Measurements from ENCODE around the gene THY1. TPM values are rescaled to one million over a fixed set of nuclear protein-coding genes. Genes with fewer than 3 reads are reported as not detected.
"Not testable (repeated sequence)": the region's sequence is repeated elsewhere in the genome, so short reads cannot be mapped to it uniquely, and the experiment has no call there.

The THY1 gene
- polyA plus RNA-seq (2012; ENCODE audit: insufficient read depth, insufficient read length): 42.5 TPM

- peak within 1 kb of the TSS; percentile 81 for H3K4me3 ChIP-seq (ENCODE audit: low read length)
- DNase-seq (ENCODE audit: low read depth, low spot score): peak; percentile 75
Observed at GRCh38 chr11:119422809-119423508, at the start of gene THY1. Gene THY1, minus strand, starts transcription at chr11:119423172. Its CDS starts 2,267 bp downstream, at chr11:119420905.

GRCh38 chr11:119472186-119472855 lies 49.3 kb upstream of the THY1 start:
- no peak for DNase-seq (ENCODE audit: low read depth, low spot score)
- no peak overlapping the region for H3K4me3 ChIP-seq (ENCODE audit: low read length)

- no peak for DNase-seq (ENCODE audit: low read depth, low spot score)
- H3K4me3 ChIP-seq (ENCODE audit: low read length): no peak overlapping the region
Observed at GRCh38 chr11:119471329-119471728, 48.4 kb upstream of the THY1 start.

- H3K4me3 ChIP-seq (ENCODE audit: low read length): no peak overlapping the region
- DNase-seq (ENCODE audit: low read depth, low spot score): no peak
Observed at GRCh38 chr11:119470317-119471291, 47.6 kb upstream of the THY1 start.

- no peak overlapping the region for H3K4me3 ChIP-seq (ENCODE audit: low read length)
- DNase-seq (ENCODE audit: low read depth, low spot score): no peak
Observed at GRCh38 chr11:119469506-119469905, 46.5 kb upstream of the THY1 start.

GRCh38 chr11:119468511-119468910 lies 45.5 kb upstream of the THY1 start:
- DNase-seq (ENCODE audit: low read depth, low spot score): no peak
- H3K4me3 ChIP-seq (ENCODE audit: low read length): no peak overlapping the region

GRCh38 chr11:119461229-119461963 lies 38.4 kb upstream of the THY1 start:
- DNase-seq (ENCODE audit: low read depth, low spot score): no peak

GRCh38 chr11:119460582-119460981 lies 37.6 kb upstream of the THY1 start:
- DNase-seq (ENCODE audit: low read depth, low spot score): no peak
- H3K4me3 ChIP-seq (ENCODE audit: low read length): no peak overlapping the region

More at GRCh38 chr11:119461229-119461963, 38.4 kb upstream of the THY1 start:
- H3K4me3 ChIP-seq (ENCODE audit: low read length): no peak overlapping the region

GRCh38 chr11:119460097-119460496 lies 37.1 kb upstream of the THY1 start:
- no peak for DNase-seq (ENCODE audit: low read depth, low spot score)
- H3K4me3 ChIP-seq (ENCODE audit: low read length): no peak overlapping the region

- DNase-seq (ENCODE audit: low read depth, low spot score): no peak
- no peak overlapping the region for H3K4me3 ChIP-seq (ENCODE audit: low read length)
Observed at GRCh38 chr11:119459293-119459976, 36.5 kb upstream of the THY1 start.

- not testable (repeated sequence) for DNase-seq (ENCODE audit: low read depth, low spot score); H3K4me3 ChIP-seq (ENCODE audit: low read length)
Observed at GRCh38 chr11:119455708-119456107, 32.7 kb upstream of the THY1 start.

GRCh38 chr11:119455241-119455640 lies 32.3 kb upstream of the THY1 start:
- not testable (repeated sequence) for H3K4me3 ChIP-seq (ENCODE audit: low read length); DNase-seq (ENCODE audit: low read depth, low spot score)

- no peak for DNase-seq (ENCODE audit: low read depth, low spot score)
- no peak overlapping the region for H3K4me3 ChIP-seq (ENCODE audit: low read length)
Observed at GRCh38 chr11:119453881-119454280, 30.9 kb upstream of the THY1 start.

GRCh38 chr11:119450590-119451326 lies 27.8 kb upstream of the THY1 start:
- DNase-seq (ENCODE audit: low read depth, low spot score): no peak
- H3K4me3 ChIP-seq (ENCODE audit: low read length): no peak overlapping the region

- H3K4me3 ChIP-seq (ENCODE audit: low read length): no peak overlapping the region
- no peak for DNase-seq (ENCODE audit: low read depth, low spot score)
Observed at GRCh38 chr11:119449498-119449897, 26.5 kb upstream of the THY1 start.

- no peak overlapping the region for H3K4me3 ChIP-seq (ENCODE audit: low read length)
- no peak for DNase-seq (ENCODE audit: low read depth, low spot score)
Observed at GRCh38 chr11:119448380-119448779, 25.4 kb upstream of the THY1 start.

GRCh38 chr11:119447664-119448242 lies 24.8 kb upstream of the THY1 start:
- DNase-seq (ENCODE audit: low read depth, low spot score): no peak

More at GRCh38 chr11:119447664-119448242, 24.8 kb upstream of the THY1 start:
- H3K4me3 ChIP-seq (ENCODE audit: low read length): no peak overlapping the region
